Measurements from ENCODE around the gene BAZ1A.

DNA sequence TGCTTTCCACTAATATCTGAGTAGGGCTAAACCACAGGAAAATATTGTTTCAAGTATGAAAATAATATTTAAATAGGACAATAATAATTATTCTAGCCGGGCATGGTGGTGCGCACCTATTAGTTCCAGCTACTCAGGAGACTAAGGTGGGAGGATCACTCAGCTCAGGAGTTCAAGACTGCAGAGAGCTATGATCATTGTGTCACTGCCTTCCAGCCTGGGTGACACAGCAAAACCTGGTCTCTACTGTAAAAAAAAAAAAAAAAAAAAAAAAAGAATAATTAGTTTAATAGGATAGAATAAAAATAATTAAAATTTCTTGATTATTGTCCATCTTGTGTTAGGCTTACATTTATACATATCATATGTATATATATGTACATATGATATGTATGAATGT, 38.5 kb upstream of the BAZ1A start:
- no peak for TF ChIP-seq POLR2A (IDR thresholded peaks at IDR 0.05)
- TF ChIP-seq, protein P1, sequence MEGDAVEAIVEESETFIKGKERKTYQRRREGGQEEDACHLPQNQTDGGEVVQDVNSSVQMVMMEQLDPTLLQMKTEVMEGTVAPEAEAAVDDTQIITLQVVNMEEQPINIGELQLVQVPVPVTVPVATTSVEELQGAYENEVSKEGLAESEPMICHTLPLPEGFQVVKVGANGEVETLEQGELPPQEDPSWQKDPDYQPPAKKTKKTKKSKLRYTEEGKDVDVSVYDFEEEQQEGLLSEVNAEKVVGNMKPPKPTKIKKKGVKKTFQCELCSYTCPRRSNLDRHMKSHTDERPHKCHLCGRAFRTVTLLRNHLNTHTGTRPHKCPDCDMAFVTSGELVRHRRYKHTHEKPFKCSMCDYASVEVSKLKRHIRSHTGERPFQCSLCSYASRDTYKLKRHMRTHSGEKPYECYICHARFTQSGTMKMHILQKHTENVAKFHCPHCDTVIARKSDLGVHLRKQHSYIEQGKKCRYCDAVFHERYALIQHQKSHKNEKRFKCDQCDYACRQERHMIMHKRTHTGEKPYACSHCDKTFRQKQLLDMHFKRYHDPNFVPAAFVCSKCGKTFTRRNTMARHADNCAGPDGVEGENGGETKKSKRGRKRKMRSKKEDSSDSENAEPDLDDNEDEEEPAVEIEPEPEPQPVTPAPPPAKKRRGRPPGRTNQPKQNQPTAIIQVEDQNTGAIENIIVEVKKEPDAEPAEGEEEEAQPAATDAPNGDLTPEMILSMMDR (IDR thresholded peaks at IDR 0.05): no peak

All from vagina (tissue), 2 donors.